Measurements from ENCODE around the gene MUC2. TPM values are rescaled to one million over a fixed set of nuclear protein-coding genes. Genes with fewer than 3 reads are reported as not detected.
A peak's percentile ranks its signal among the peaks of the same experiment; 100 is the strongest.

MUC2 gene
- total RNA-seq, 2 experiments from 2014 or later, result not detected

- H3K36me3 Mint-ChIP-seq (ENCODE audit: low read depth), result no peaks in the 10 kb centered on the region
- ChIA-PET CTCF (interaction anchor here (0.6 to 1.4 kb wide), 3 partner anchors 141 to 202 kb away, joined by 3 to 5 read pairs (median 3); no protein-coding TSS in a partner anchor), POLR2A (no interaction called here)
- H3K27ac Mint-ChIP-seq, result no peak overlapping the region
- H3K27me3 Mint-ChIP-seq, result peaks cover 2% of the 10 kb centered on the region
- no peak overlapping the region for H3K4me3 Mint-ChIP-seq
- no peaks in the 10 kb centered on the region for H3K4me1 Mint-ChIP-seq
- DNase-seq, result peak; percentile 67
- no peaks in the 10 kb centered on the region for H3K9me3 Mint-ChIP-seq
These were observed 23.9 kb upstream of the MUC2 start for GRCh38 chr11:1050581-1051355.

DNA sequence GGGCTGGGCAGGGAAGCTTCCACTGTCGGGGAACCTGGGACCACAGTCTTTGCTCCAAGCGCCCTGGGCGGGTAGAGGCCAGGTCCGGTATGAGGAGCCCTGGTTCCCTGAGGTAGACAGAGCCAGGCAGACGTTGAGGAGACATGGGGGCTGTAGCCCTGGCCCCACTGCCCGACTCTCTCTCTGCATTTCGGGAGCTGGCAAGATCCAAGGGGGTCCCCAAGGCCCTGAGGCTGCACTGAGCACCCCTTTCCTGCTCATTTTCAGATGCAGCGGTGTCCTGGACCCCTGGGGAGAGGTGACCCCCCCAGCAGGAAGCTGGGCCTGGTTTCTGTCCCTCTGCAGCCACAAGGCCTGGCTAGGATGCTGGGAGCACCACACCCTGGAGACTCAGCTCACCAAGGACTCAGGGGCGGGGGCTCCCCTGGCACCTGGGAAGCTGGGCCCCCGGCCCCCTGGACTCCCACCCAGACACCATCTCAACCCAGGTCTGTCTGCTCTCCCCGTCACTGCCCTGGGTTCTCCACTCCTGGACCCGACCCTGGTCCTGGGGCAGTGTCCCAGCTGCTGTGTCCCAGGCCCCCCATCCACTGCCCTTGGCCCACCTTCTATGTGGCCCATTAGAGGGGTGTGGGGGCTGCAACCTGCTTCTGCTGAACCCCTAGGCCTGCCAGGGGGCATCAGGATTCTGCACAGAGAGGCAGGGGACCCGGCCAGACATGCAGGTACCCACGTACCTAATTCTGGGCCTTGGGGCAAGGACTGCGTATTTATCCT lies 23.1 kb upstream of the MUC2 start:
- CTCF ChIA-PET, result interaction anchor here (1.4 kb wide), 1 partner anchor 203 kb away, joined by 5 read pairs; no protein-coding TSS in a partner anchor
- Mint-ChIP-seq H3K36me3 (ENCODE audit: low read depth) (no peaks in the 10 kb centered on the region), H3K4me1 (no peaks in the 10 kb centered on the region), H3K9me3 (no peaks in the 10 kb centered on the region), H3K27me3 (peaks cover 2% of the 10 kb centered on the region), H3K27ac (no peak overlapping the region), H3K4me3 (no peak overlapping the region)
- DNase-seq, result no peak
- POLR2A ChIA-PET, result no interaction called here

- Mint-ChIP-seq H3K4me1 (no peaks in the 10 kb centered on the region), H3K36me3 (ENCODE audit: low read depth) (no peaks in the 10 kb centered on the region), H3K27me3 (no peaks in the 10 kb centered on the region), H3K27ac (no peak overlapping the region), H3K4me3 (no peak overlapping the region), H3K9me3 (no peaks in the 10 kb centered on the region)
- CTCF ChIA-PET, result interaction anchor here (1.0 to 1.4 kb wide), 2 partner anchors 204 kb away, joined by 3 to 5 read pairs; no protein-coding TSS in a partner anchor
- DNase-seq, result no peak
- POLR2A ChIA-PET, result no interaction called here
These were observed 22.3 kb upstream of the MUC2 start for GRCh38 chr11:1052133-1053011.

DNA sequence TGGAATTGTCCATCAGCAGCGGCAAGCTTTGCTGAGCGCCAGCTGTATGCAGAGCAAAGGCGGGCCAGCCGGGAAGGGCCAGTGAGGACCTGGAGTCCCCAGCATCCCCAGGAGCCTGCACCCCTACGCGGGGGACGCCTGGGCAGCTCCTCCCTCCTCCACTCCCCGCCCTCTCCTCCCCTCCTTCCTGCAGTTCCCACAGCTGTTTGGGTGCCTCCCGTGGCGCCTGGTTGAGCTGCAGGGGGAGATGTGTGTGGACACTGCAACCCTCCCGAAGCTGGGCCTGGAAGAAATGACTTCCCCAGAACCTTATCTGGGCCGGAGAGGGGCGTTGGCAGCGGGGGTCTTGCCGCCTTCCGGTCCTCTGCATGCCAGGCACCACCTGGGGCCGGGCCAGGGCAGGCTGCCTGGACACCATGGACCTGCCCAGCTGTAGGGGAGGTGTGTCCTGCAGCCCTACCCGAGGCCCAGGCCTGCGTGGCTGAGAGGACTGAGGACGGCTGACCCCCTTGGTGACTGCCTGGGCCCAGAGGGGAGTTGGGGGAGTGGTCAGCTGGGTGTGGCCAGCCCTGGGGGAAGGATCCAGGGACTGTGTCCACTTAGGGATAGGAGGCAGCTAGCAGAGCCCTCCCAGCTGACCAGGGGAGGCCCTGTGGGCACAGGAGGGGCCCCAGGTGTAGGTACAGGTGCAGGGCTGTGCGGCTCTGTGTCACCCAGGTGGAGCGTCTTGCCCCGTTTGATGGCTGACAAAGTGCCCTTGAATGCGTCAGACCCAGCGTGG lies 21.4 kb upstream of the MUC2 start:
- H3K4me1 Mint-ChIP-seq, result no peaks in the 10 kb centered on the region
- POLR2A ChIA-PET, result no interaction called here
- H3K4me3 Mint-ChIP-seq, result no peak overlapping the region
- DNase-seq, result no peak
- CTCF ChIA-PET, result interaction anchor here (1.0 kb wide), 1 partner anchor 205 kb away, joined by 3 read pairs; no protein-coding TSS in a partner anchor
- no peaks in the 10 kb centered on the region for H3K36me3 Mint-ChIP-seq (ENCODE audit: low read depth)
- no peak overlapping the region for H3K27ac Mint-ChIP-seq
- H3K9me3 Mint-ChIP-seq, result no peaks in the 10 kb centered on the region
- no peaks in the 10 kb centered on the region for H3K27me3 Mint-ChIP-seq

GRCh38 chr11:1054143-1055108 lies 20.2 kb upstream of the MUC2 start:
- Mint-ChIP-seq H3K9me3 (no peaks in the 10 kb centered on the region), H3K27me3 (no peaks in the 10 kb centered on the region), H3K27ac (no peak overlapping the region), H3K36me3 (ENCODE audit: low read depth) (no peaks in the 10 kb centered on the region), H3K4me1 (no peaks in the 10 kb centered on the region), H3K4me3 (no peak overlapping the region)
- CTCF ChIA-PET, result no interaction called here
- DNase-seq, result no peak
- POLR2A ChIA-PET, result no interaction called here

GRCh38 chr11:1055109-1055703 lies 19.5 kb upstream of the MUC2 start:
- Mint-ChIP-seq H3K4me1 (no peaks in the 10 kb centered on the region), H3K9me3 (no peaks in the 10 kb centered on the region), H3K27ac (no peak overlapping the region), H3K27me3 (no peaks in the 10 kb centered on the region), H3K4me3 (no peak overlapping the region), H3K36me3 (ENCODE audit: low read depth) (no peaks in the 10 kb centered on the region)
- ChIA-PET CTCF (no interaction called here), POLR2A (no interaction called here)
- DNase-seq, result no peak

- no peaks in the 10 kb centered on the region for H3K4me1 Mint-ChIP-seq
- H3K27ac Mint-ChIP-seq, result no peak overlapping the region
- ChIA-PET CTCF (no interaction called here), POLR2A (no interaction called here)
- no peaks in the 10 kb centered on the region for H3K9me3 Mint-ChIP-seq
- H3K36me3 Mint-ChIP-seq (ENCODE audit: low read depth), result no peaks in the 10 kb centered on the region
- no peak overlapping the region for H3K4me3 Mint-ChIP-seq
- H3K27me3 Mint-ChIP-seq, result no peaks in the 10 kb centered on the region
- DNase-seq, result no peak
These were observed 18.5 kb upstream of the MUC2 start for GRCh38 chr11:1055990-1056771.

- POLR2A ChIA-PET, result no interaction called here
- no peak overlapping the region for H3K27ac Mint-ChIP-seq
- H3K36me3 Mint-ChIP-seq (ENCODE audit: low read depth), result no peaks in the 10 kb centered on the region
- H3K4me3 Mint-ChIP-seq, result no peak overlapping the region
- H3K9me3 Mint-ChIP-seq, result peaks cover 4% of the 10 kb centered on the region
- H3K27me3 Mint-ChIP-seq, result peaks cover 3% of the 10 kb centered on the region
- H3K4me1 Mint-ChIP-seq, result no peaks in the 10 kb centered on the region
- CTCF ChIA-PET, result no interaction called here
- no peak for DNase-seq
These were observed 16.9 kb upstream of the MUC2 start for GRCh38 chr11:1057806-1058205.

DNA sequence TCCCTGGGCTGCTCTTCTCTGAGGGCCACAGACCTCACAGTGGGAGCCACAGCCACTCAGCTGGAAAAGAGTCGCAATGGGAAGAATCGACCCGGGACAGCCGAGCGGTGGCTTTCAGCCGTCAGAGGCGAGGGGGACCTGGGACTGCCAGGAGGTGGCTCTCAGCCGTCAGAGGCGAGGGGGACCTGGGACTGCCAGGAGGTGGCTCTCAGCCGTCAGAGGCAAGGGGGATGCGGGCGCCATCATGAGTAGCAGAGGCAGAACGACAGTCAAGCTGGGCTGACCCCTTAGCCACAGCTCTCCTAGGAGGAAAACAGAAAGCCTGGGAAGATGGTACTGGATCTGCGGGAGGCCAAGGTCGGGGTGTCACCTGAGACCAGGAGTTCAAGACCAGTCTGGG lies 14.9 kb upstream of the MUC2 start:
- H3K36me3 Mint-ChIP-seq (ENCODE audit: low read depth), result no peaks in the 10 kb centered on the region
- ChIA-PET POLR2A (no interaction called here), CTCF (no interaction called here)
- H3K9me3 Mint-ChIP-seq, result peaks cover 4% of the 10 kb centered on the region
- no peak overlapping the region for H3K27ac Mint-ChIP-seq
- DNase-seq, result no peak
- H3K4me1 Mint-ChIP-seq, result no peaks in the 10 kb centered on the region
- H3K27me3 Mint-ChIP-seq, result peaks cover 5% of the 10 kb centered on the region
- no peak overlapping the region for H3K4me3 Mint-ChIP-seq

DNA sequence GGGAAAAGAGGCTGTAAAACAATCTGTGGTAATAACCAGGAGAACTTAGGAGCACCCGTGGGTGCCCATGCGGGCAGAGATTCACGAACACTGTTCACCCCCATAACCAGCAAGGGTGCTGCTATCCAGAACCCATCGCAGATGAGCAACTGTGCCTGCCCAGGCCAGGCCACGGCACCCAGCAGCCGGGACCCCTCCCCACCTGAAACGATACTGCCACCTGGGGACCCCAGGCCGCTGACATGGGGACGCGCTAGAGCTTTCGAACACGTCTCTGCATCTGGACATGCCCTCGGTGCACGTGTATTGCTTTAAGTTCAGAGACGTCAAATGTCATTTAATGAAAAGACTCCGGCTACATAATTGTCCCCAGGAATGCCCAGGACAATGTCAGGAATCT lies 14.3 kb upstream of the MUC2 start:
- Mint-ChIP-seq H3K4me1 (no peaks in the 10 kb centered on the region), H3K27ac (no peak overlapping the region), H3K27me3 (peaks cover 5% of the 10 kb centered on the region), H3K36me3 (ENCODE audit: low read depth) (no peaks in the 10 kb centered on the region), H3K4me3 (no peak overlapping the region), H3K9me3 (peaks cover 4% of the 10 kb centered on the region)
- ChIA-PET CTCF (no interaction called here), POLR2A (no interaction called here)
- no peak for DNase-seq

All from activated CD4-positive, alpha-beta T cell treated with anti-CD3 and anti-CD28 coated beads, Interleukin-2, amount 10 ng/mL, durations not matched to agents 7 days and 5 days (primary cell).